ENCODE measurements around the gene EDAR. TPM values are rescaled to one million over a fixed set of nuclear protein-coding genes. Genes with fewer than 3 reads are reported as not detected.

EDAR gene
- total and polyA plus RNA-seq, 9 of the 15 experiments (the other 6 are each of a cell fraction or from before 2014, with no cell fraction given), result 0.01 TPM; not detected in 8

DNA sequence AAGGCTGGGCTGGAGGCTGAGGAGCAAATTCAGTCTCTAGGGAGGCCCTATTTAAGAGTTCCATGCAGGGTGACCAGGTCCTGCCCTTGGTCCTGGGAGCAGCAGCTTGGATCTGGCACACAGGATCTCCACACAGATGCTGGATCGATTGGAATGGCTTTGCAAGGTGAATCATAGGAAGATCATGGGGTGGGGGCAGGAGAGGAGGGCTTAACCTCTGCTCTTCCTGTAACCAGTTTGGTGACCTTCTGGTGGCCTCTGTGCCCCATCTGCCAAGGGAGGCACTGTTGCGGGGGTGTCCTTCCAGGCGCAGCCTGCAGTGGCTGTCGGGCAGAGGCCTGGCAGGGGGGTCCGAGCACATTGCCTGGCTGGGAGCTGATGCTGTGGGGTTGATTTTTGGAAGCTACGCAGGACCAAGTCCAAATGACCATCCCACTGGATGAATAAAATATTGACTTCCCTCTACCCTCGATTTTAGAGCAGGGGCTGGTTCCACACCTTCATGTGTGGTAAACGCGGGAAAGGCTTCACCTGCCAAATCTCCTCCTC is 79.7 kb downstream of the EDAR start (continued):
- TF ChIP-seq, protein P1, sequence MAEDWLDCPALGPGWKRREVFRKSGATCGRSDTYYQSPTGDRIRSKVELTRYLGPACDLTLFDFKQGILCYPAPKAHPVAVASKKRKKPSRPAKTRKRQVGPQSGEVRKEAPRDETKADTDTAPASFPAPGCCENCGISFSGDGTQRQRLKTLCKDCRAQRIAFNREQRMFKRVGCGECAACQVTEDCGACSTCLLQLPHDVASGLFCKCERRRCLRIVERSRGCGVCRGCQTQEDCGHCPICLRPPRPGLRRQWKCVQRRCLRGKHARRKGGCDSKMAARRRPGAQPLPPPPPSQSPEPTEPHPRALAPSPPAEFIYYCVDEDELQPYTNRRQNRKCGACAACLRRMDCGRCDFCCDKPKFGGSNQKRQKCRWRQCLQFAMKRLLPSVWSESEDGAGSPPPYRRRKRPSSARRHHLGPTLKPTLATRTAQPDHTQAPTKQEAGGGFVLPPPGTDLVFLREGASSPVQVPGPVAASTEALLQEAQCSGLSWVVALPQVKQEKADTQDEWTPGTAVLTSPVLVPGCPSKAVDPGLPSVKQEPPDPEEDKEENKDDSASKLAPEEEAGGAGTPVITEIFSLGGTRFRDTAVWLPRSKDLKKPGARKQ (CRISPR knock-in tag; IDR thresholded peaks at IDR 0.05), result no peak

DNA sequence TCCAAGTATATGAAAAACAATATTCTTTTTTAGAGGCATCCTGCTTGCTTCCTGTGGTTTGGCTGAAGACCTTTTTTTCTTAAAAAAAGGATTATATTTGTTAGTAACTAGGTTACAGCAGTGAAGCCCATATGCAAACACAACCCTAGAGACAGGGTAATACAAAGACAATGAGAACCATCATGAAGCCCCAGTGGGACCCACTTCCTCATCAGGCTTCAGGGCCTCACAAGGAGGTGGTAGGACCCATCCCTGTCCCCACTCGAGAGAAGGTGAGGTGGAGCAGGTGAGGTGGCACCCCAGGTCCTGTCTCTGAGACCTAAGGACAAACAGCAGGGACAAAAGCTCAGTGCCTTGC is 80.3 kb downstream of the EDAR start:
- H3K4me2 ChIP-seq (ENCODE audit: insufficient read depth, low read length), result no peak overlapping the region

More for the DNA sequence above, 80.3 kb downstream of the EDAR start:
- no peaks in the 10 kb centered on the region for H3K36me3 ChIP-seq (ENCODE audit: control insufficient read depth, insufficient read depth, low read length)
- ChIA-PET CTCF (ENCODE audit: low intra/inter-chr PET ratio) (no interaction called here), POLR2A (no interaction called here)
- H3K4me3 ChIP-seq, result no peak overlapping the region
- H3K9me1 ChIP-seq (ENCODE audit: control insufficient read depth, insufficient read depth, low read length), result no peaks in the 10 kb centered on the region
- H3K27me3 ChIP-seq (ENCODE audit: control insufficient read depth in 2 of 2, insufficient read depth in 2 of 2, low read length in 2 of 2), result peaks cover 37 to 74% of the 10 kb centered on the region in 2 experiments
- BruUV-seq (replicated peaks), result no TSS peak
- FAIRE-seq (no peak), DNase-seq (ENCODE audit: extremely low read depth in 1 of 4, low spot score in 3 of 4) (no peak), ATAC-seq (no peak)
- H3K79me2 ChIP-seq (ENCODE audit: control insufficient read depth, insufficient read depth, low read length), result no peaks in the 10 kb centered on the region
- no peaks in the 10 kb centered on the region for H3K9me3 ChIP-seq (replicated peaks; ENCODE audit: control insufficient read depth, insufficient read depth, low read depth, low read length)
- in situ Hi-C loops (cut with MboI) (no loop called here), intact Hi-C loops (cut with micrococcal nuclease) (no loop called here)
- no peaks in the 10 kb centered on the region for H3K4me1 ChIP-seq (replicated peaks in 1 of 2; ENCODE audit: control insufficient read depth in 2 of 2, insufficient read depth in 2 of 2, low read length in 2 of 2)
- 0% methylated on average over 1 of the region's 1 CpG for WGBS (ENCODE audit: insufficient coverage, low coverage, missing lambda C conversion rate)
- H2AFZ ChIP-seq (ENCODE audit: low read depth, low read length), result no peak overlapping the region
- no peak overlapping the region for H3K9ac ChIP-seq (ENCODE audit: insufficient read depth in 1 of 2, low read depth in 2 of 2, low read length in 2 of 2)
- H4K20me1 ChIP-seq (replicated peaks; ENCODE audit: control insufficient read depth, insufficient read depth, low read length), result 0 out of 2 replicates have a peak, but pooled peaks cover 8% of the 10 kb centered on the region
- TF ChIP-seq GTF2F1 (IDR thresholded peaks at IDR 0.05; ENCODE audit: low read depth, low read length) (no peak), KDM1A (IDR thresholded peaks at IDR 0.05) (no peak), RNF2 (IDR thresholded peaks at IDR 0.05) (no peak), BRD4 (IDR thresholded peaks at IDR 0.05) (no peak), ARHGAP35 (IDR thresholded peaks at IDR 0.05; ENCODE audit: partially characterized antibody) (no peak), RFX7 (CRISPR knock-in tag; IDR thresholded peaks at IDR 0.05) (no peak), LARP7 (IDR thresholded peaks at IDR 0.05) (no peak), PML (IDR thresholded peaks at IDR 0.05; ENCODE audit: low read length) (no peak)
- no peak overlapping the region for H3K27ac ChIP-seq (ENCODE audit: extremely low read depth, low read depth, low read length)

Data from K562 (cell line).